GM21367 (cell line): ENCODE results near the gene CPEB1.
A peak's percentile ranks its signal among the peaks of the same experiment; 100 is the strongest.

Source experiments
- ATAC-seq: cut with Tn5 transposase; IDR thresholded peaks from one replicate; pipeline ENCODE4 v1.9.1; 2021; ENCODE audit not compliant: unreplicated experiment

The CPEB1 gene

GRCh38 chr15:82647045-82647834 is at the start of gene CPEB1:
TSS of gene CPEB1 (minus strand) at chr15:82647363. CDS start at chr15:82628459, 18,904 bp downstream.
- ATAC-seq: no peak

GRCh38 chr15:82692171-82692570 is 45.0 kb upstream of the CPEB1 start:
- ATAC-seq: no peak

GRCh38 chr15:82689147-82689546 is 42.0 kb upstream of the CPEB1 start:
- ATAC-seq: no peak

- ATAC-seq: no peak
Observed at GRCh38 chr15:82688691-82689090, 41.5 kb upstream of the CPEB1 start.

- no peak for ATAC-seq
Observed at GRCh38 chr15:82681371-82681770, 34.2 kb upstream of the CPEB1 start.

GRCh38 chr15:82680200-82681102 is 33.3 kb upstream of the CPEB1 start:
- ATAC-seq: peak; percentile 83

- ATAC-seq: no peak
Observed at GRCh38 chr15:82679626-82680199, 32.5 kb upstream of the CPEB1 start.

GRCh38 chr15:82677720-82678323 is 30.7 kb upstream of the CPEB1 start:
- no peak for ATAC-seq

- ATAC-seq: no peak
Observed at GRCh38 chr15:82674873-82675272, 27.7 kb upstream of the CPEB1 start.

- ATAC-seq: no peak
Observed at GRCh38 chr15:82670699-82671098, 23.5 kb upstream of the CPEB1 start.

- ATAC-seq: no peak
Observed at GRCh38 chr15:82666606-82667005, 19.4 kb upstream of the CPEB1 start.

- no peak for ATAC-seq
Observed at GRCh38 chr15:82664021-82664420, 16.9 kb upstream of the CPEB1 start.

GRCh38 chr15:82663186-82663600 is 16.0 kb upstream of the CPEB1 start:
- ATAC-seq: no peak

GRCh38 chr15:82662641-82663040 is 15.5 kb upstream of the CPEB1 start:
- ATAC-seq: no peak

- ATAC-seq: no peak
Observed at GRCh38 chr15:82660378-82660777, 13.2 kb upstream of the CPEB1 start.

GRCh38 chr15:82656641-82657266 is 9.6 kb upstream of the CPEB1 start:
- ATAC-seq: no peak

GRCh38 chr15:82655606-82656005 is 8.4 kb upstream of the CPEB1 start:
- no peak for ATAC-seq

- no peak for ATAC-seq
Observed at GRCh38 chr15:82653483-82654168, 6.5 kb upstream of the CPEB1 start.

- no peak for ATAC-seq
Observed at GRCh38 chr15:82651708-82652107, 4.5 kb upstream of the CPEB1 start.

GRCh38 chr15:82650046-82650670 is 3.0 kb upstream of the CPEB1 start:
- no peak for ATAC-seq
